Neural progenitor cell (in vitro differentiated cells): ENCODE results near the gene F8. TPM values are rescaled to one million over a fixed set of nuclear protein-coding genes. Genes with fewer than 3 reads are reported as not detected.

ENCODE experiments used
- DNase-seq: peaks from one replicate; pipeline ENCODE4 v3.0.0-alpha.2; 2016; ENCODE audit warnings: low spot score
- H2AFZ ChIP-seq: fragments of 200-600 bp; sonication (generic); replicated peaks from 2 replicates; pipeline ENCODE4 v1.6.1; 2016; ENCODE audit warnings: antibody characterized with exemption
- H3F3A ChIP-seq: fragments of 200-600 bp; sonication (generic); 2 replicates; pipeline ENCODE4 v1.6.1; 2016; ENCODE audit warnings: antibody characterized with exemption, low read depth
- H3K27ac ChIP-seq: fragments of 200-600 bp; sonication (generic); 2 replicates; pipeline ENCODE4 v1.5.1; 2016; ENCODE audit warnings: mild to moderate bottlenecking
- H3K27me3 ChIP-seq: fragments of 200-600 bp; sonication (generic); 2 replicates; pipeline ENCODE4 v1.6.1; 2016; ENCODE audit warnings: mild to moderate bottlenecking, moderate library complexity
- H3K36me3 ChIP-seq: fragments of 200-600 bp; sonication (generic); 2 replicates; pipeline ENCODE4 v1.5.1; 2016
- H3K4me1 ChIP-seq: fragments of 200-600 bp; sonication (generic); 2 replicates; pipeline ENCODE4 v1.6.1; 2016; ENCODE audit warnings: mixed run types
- H3K4me2 ChIP-seq: fragments of 200-600 bp; sonication (generic); 2 replicates; pipeline ENCODE4 v1.6.1; 2016
- H3K4me3 ChIP-seq: fragments of 200-600 bp; sonication (generic); 2 replicates; pipeline ENCODE4 v1.5.1; 2016
- H3K79me2 ChIP-seq: fragments of 200-600 bp; sonication (generic); 2 replicates; pipeline ENCODE4 v1.6.1; 2016; ENCODE audit warnings: low read depth
- H3K9ac ChIP-seq: fragments of 200-600 bp; sonication (generic); 2 replicates; pipeline ENCODE4 v1.6.1; 2016
- H3K9me3 ChIP-seq: fragments of 200-600 bp; sonication (generic); 2 replicates; pipeline ENCODE4 v1.5.1; 2016; ENCODE audit warnings: low read depth
- H4K20me1 ChIP-seq: fragments of 200-600 bp; sonication (generic); 2 replicates; pipeline ENCODE4 v1.6.1; 2016; ENCODE audit warnings: low read depth
- H3K27ac Mint-ChIP-seq: 3 replicates; pipeline ENCODE4 v1.8.0; 2021; ENCODE audit warnings: mixed read lengths
- H3K27me3 Mint-ChIP-seq: 2 replicates; pipeline ENCODE4 v1.8.0; 2022; ENCODE audit warnings: low read depth, mild to moderate bottlenecking, inconsistent platforms, moderate library complexity, mixed read lengths; ENCODE audit not compliant: insufficient read depth
- H3K36me3 Mint-ChIP-seq: 3 replicates; pipeline ENCODE4 v1.8.0; 2021; ENCODE audit warnings: mixed read lengths
- H3K4me1 Mint-ChIP-seq: 3 replicates; pipeline ENCODE4 v1.8.0; 2021; ENCODE audit warnings: mixed read lengths
- H3K4me3 Mint-ChIP-seq: 3 replicates; pipeline ENCODE4 v1.8.0; 2021; ENCODE audit warnings: mild to moderate bottlenecking, moderate library complexity, mixed read lengths
- H3K9me3 Mint-ChIP-seq: 3 replicates; pipeline ENCODE4 v1.8.0; 2020; ENCODE audit warnings: mixed read lengths
- CTCF ChIP-seq: fragments of 200-600 bp; sonication (generic); IDR thresholded peaks from 2 replicates; pipeline ENCODE4 v1.5.1; 2017; ENCODE audit warnings: antibody characterized with exemption, mild to moderate bottlenecking
- EZH2 ChIP-seq: fragments of 200-600 bp; sonication (generic); IDR thresholded peaks from 2 replicates; pipeline ENCODE4 v1.6.1; 2017; ENCODE audit warnings: antibody characterized with exemption, mild to moderate bottlenecking, moderate library complexity
- EZH2phosphoT487 ChIP-seq: fragments of 200-600 bp; sonication (generic); IDR thresholded peaks from 2 replicates; pipeline ENCODE4 v1.6.1; 2017; ENCODE audit warnings: antibody characterized with exemption
- total RNA-seq: library from RNA; depleted of rRNA; stranded (reverse); fragments of >200 nt; gene quantifications from 2 replicates; pipeline ENCODE4 v1.2.3, GENCODE V29; 2015; ENCODE audit warnings: low replicate concordance

F8 gene
- total RNA-seq, 1 donor from 2014 or later = 4.8 TPM

DNA sequence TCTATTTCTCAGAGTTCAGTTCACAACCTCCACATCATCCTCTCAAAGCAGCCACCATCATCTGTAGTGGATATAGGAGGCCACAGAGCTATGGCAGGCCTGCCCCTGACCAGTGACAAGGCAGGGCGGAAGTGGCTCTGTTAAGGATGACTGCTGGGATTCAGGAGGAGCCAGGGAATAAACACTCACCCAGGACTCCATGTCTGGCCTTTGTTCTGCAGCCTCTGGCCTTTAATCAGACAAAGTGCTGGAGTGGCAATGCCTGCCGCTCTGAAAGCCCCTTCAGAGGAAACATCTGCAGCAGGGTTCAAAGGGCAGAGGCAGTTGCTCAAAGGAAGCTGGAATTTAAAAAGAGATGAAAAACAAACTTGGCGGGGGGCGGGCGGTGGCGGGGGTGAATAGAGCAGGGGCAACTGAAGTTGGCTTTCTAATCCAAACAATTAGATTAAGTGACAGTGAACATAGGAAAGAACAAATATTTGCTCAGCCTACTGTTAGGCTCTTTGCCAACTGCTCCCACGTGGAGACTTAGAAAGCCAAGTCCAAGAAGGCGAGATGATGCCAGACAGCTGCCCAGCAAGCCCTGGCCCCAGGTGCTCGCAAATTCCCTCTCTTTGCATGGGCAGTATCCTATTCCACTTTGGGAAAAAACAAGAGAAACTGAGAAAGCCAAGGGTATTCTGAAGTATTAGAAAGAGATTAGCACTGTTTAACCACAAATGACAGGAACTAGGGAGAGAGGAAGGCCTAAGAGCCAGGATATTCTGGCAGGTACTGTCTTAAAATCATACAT lies 222.8 kb downstream of the F8 start:
- Histone ChIP-seq H3K36me3 (no peaks in the 10 kb centered on the region), H3K4me2 (no peak overlapping the region), H4K20me1 (peaks cover 11% of the 10 kb centered on the region), H3K27me3 (peaks cover 93% of the 10 kb centered on the region), H3K4me1 (no peaks in the 10 kb centered on the region), H3K79me2 (no peaks in the 10 kb centered on the region), H3K27ac (no peak overlapping the region), H3K9me3 (no peaks in the 10 kb centered on the region), H3K4me3 (no peak overlapping the region), H3K9ac (no peak overlapping the region), H3F3A (peaks cover 13% of the 10 kb centered on the region), H2AFZ (no peak overlapping the region)
- TF ChIP-seq EZH2 (no peak), EZH2phosphoT487 (peak; percentile 54)
- DNase-seq = peak; percentile 80
- peaks cover 38% of the 10 kb centered on the region for H3K4me1 Mint-ChIP-seq
- H3K27me3 Mint-ChIP-seq = peaks cover 8% of the 10 kb centered on the region
- peak overlapping the region; percentile 39 for H3K4me3 Mint-ChIP-seq
- peak overlapping the region; percentile 64 for H3K27ac Mint-ChIP-seq
- no peaks in the 10 kb centered on the region for H3K36me3 Mint-ChIP-seq
- H3K9me3 Mint-ChIP-seq = peaks cover 6% of the 10 kb centered on the region

DNA sequence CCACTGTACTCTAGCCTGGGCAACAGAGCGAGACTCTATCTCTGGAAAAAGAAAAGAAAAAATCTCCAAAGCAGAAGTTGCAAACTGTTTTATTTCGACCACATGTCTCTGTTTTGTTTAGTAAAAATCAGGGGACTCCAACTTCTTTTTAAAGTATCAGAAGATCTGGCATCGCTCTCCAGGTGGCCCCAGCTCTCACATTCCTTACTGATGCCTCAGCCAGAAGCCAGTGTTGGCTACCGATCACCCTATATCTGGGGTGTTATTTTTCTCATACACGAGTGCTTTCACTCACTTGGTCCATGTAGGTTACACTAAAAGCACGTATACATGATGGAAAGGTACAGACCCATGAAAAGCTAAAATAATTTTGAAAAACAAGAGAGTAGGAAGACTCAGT lies 225.5 kb downstream of the F8 start:
- H3F3A ChIP-seq = peaks cover 13% of the 10 kb centered on the region
- Mint-ChIP-seq H3K9me3 (no peaks in the 10 kb centered on the region), H3K4me1 (peaks cover 29% of the 10 kb centered on the region), H3K27ac (no peak overlapping the region), H3K4me3 (no peak overlapping the region), H3K36me3 (no peaks in the 10 kb centered on the region), H3K27me3 (peaks cover 15% of the 10 kb centered on the region)
- no peak overlapping the region for H3K4me3 ChIP-seq
- no peak overlapping the region for H3K9ac ChIP-seq
- no peaks in the 10 kb centered on the region for H3K36me3 ChIP-seq
- no peak overlapping the region for H3K4me2 ChIP-seq
- H3K27ac ChIP-seq = no peak overlapping the region
- no peaks in the 10 kb centered on the region for H3K9me3 ChIP-seq
- H3K79me2 ChIP-seq = no peaks in the 10 kb centered on the region
- peaks cover 7% of the 10 kb centered on the region for H4K20me1 ChIP-seq
- H3K27me3 ChIP-seq = peaks cover 81% of the 10 kb centered on the region
- H3K4me1 ChIP-seq = no peaks in the 10 kb centered on the region
- H2AFZ ChIP-seq = no peak overlapping the region
- no peak for TF ChIP-seq EZH2phosphoT487
- TF ChIP-seq EZH2 = no peak
- no peak for TF ChIP-seq CTCF
- DNase-seq = no peak

GRCh38 chrX:154795016-154795415 lies 227.5 kb downstream of the F8 start:
- H3K27ac Mint-ChIP-seq = no peak overlapping the region
- TF ChIP-seq EZH2 (no peak), CTCF (no peak), EZH2phosphoT487 (no peak)
- Histone ChIP-seq H3K9ac (no peak overlapping the region), H3K4me2 (no peak overlapping the region), H3K4me1 (no peaks in the 10 kb centered on the region), H2AFZ (no peak overlapping the region), H3K36me3 (no peaks in the 10 kb centered on the region), H3K27me3 (peaks cover 62% of the 10 kb centered on the region), H3K9me3 (no peaks in the 10 kb centered on the region), H3K79me2 (no peaks in the 10 kb centered on the region), H3K27ac (no peak overlapping the region), H4K20me1 (peaks cover 2% of the 10 kb centered on the region), H3K4me3 (no peak overlapping the region), H3F3A (peaks cover 9% of the 10 kb centered on the region)
- peaks cover 3% of the 10 kb centered on the region for H3K36me3 Mint-ChIP-seq
- H3K4me1 Mint-ChIP-seq = peaks cover 14% of the 10 kb centered on the region
- peaks cover 11% of the 10 kb centered on the region for H3K27me3 Mint-ChIP-seq
- H3K9me3 Mint-ChIP-seq = peaks cover 2% of the 10 kb centered on the region
- H3K4me3 Mint-ChIP-seq = no peak overlapping the region
- DNase-seq = no peak
